ENCODE measurements around the gene VSIG1. TPM values are rescaled to one million over a fixed set of nuclear protein-coding genes. Genes with fewer than 3 reads are reported as not detected.

VSIG1 gene
- total and polyA plus RNA-seq, 2 of the 8 experiments (the other 6 are each of a cell fraction or from before 2014, with no cell fraction given): 2.2 to 2.9 TPM

DNA sequence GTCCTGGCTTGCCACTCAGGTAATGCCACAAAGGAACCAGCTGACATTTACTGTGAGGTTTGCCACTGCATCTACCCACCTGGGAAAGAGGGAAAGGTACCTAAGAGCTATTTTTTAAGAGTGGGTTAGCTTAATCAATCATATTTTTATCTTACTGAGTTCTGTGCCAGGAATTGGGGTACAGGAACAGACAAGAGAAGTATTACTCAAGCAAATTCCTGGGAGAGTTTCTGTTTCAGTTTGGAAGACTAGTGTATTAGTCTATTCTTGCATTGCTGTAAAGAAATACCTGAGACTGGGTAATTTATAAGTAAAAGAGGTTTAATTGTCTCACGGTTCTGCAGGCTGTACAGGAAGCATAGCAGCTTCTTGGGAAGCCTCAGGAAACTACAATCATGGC is 23.3 kb downstream of the VSIG1 start (continued):
- TF ChIP-seq ATF3 (IDR thresholded peaks at IDR 0.05; ENCODE audit: insufficient read depth, low read depth, low read length): no peak
- TF ChIP-seq JUN (IDR thresholded peaks at IDR 0.05; ENCODE audit: low read depth, low read length): no peak
- TF ChIP-seq CREB1 (IDR thresholded peaks at IDR 0.05): no peak
- TF ChIP-seq, protein P1, sequence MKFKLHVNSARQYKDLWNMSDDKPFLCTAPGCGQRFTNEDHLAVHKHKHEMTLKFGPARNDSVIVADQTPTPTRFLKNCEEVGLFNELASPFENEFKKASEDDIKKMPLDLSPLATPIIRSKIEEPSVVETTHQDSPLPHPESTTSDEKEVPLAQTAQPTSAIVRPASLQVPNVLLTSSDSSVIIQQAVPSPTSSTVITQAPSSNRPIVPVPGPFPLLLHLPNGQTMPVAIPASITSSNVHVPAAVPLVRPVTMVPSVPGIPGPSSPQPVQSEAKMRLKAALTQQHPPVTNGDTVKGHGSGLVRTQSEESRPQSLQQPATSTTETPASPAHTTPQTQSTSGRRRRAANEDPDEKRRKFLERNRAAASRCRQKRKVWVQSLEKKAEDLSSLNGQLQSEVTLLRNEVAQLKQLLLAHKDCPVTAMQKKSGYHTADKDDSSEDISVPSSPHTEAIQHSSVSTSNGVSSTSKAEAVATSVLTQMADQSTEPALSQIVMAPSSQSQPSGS (IDR thresholded peaks at IDR 0.05; ENCODE audit: low read length): no peak
